ENCODE data around the gene NHERF2. TPM values are rescaled to one million over a fixed set of nuclear protein-coding genes. Genes with fewer than 3 reads are reported as not detected.
A peak's percentile ranks its signal among the peaks of the same experiment; 100 is the strongest.

NHERF2 gene
- polyA plus RNA-seq, 1 donor, result 47.8 TPM

- no peak for DNase-seq
These were observed 35.6 kb upstream of the NHERF2 start for GRCh38 chr16:1991135-1991551.

- no peak for DNase-seq
These were observed 35.1 kb upstream of the NHERF2 start for GRCh38 chr16:1991588-1991947.

DNA sequence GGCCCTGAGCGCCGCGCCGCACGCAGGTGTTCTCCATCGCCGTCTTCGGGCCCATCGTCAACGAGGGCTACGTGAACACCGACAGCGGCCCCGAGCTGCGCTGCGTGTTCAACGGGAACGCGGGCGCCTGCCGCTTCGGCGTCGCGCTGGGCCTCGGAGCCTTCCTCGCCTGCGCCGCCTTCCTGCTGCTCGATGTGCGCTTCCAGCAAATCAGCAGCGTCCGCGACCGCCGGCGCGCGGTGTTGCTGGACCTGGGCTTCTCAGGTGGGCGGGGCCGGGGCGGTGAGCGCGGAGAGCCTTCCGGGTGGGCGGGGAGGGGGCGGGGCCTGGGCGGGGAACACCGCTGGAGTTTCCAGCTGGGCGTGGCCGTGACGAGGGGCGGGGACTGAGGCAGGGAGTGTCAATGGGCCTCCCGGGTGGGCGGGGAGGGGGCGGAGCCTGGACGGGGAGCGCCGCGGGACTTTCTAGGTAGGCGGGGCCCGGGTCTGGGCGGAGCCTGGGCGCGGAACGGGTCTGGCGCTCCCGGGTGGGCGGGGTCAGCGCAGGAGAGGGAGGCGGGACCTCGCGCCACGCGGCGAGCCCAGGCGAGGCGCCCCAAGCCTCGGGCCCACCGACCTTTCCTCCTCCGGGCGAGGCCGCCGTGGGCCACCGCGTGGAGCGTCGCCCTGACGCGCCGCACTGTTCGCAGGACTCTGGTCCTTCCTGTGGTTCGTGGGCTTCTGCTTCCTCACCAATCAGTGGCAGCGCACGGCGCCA is 34.6 kb upstream of the NHERF2 start:
- peak; percentile 85 for DNase-seq

- DNase-seq, result no peak
These were observed 33.9 kb upstream of the NHERF2 start for GRCh38 chr16:1992704-1993317.

GRCh38 chr16:1993731-1994131 is 33.0 kb upstream of the NHERF2 start:
- DNase-seq, result no peak

- no peak for DNase-seq
These were observed 29.0 kb upstream of the NHERF2 start for GRCh38 chr16:1997494-1998359.

- DNase-seq, result no peak
These were observed 28.3 kb upstream of the NHERF2 start for GRCh38 chr16:1998360-1998835.

DNA sequence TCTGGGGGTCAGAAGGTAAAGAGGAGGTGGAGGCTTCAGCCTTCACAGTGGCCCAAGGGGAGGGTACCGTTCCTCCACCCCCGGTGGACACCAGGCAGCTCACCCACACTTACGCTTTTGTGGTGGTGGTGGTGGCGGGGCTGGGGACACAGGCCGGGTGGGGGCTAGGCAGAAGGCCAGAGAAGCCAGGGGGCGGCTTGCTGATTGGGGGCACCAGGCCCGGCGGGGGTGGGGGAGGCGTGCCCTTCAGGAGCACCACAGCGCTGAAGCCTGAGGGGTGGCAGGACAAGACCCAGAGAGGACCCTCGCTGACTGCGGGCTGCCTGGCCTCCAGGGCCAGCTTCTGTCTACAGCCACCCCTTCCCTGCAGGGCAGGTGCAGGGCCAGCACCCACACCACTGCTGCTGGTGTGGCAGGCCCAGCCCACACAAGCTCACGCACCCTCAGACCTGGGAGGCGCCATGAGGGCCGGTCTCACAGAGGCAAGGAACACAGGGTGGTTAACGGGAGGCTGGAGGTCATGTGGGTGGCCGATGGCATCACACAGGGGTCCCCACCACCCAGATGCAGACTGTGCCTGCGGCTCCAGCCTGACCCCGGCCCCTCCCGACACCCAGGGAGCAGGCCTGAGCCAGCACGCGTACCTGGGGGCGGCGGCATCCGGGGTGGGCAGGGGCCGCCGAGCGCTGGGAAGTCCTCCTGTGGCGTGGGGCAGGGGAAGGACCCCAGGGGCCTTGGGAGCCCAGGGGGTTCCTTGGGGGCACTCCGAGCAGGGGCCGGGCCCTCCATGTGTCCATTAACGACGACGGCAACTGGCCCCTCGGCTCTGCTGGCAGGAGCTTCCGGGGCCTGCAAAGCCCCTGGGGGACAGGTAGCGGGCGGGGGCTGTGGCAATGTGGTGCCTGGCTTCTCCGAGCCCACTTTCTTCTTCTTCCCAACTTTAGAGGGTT is 27.6 kb upstream of the NHERF2 start:
- no peak for DNase-seq

DNA sequence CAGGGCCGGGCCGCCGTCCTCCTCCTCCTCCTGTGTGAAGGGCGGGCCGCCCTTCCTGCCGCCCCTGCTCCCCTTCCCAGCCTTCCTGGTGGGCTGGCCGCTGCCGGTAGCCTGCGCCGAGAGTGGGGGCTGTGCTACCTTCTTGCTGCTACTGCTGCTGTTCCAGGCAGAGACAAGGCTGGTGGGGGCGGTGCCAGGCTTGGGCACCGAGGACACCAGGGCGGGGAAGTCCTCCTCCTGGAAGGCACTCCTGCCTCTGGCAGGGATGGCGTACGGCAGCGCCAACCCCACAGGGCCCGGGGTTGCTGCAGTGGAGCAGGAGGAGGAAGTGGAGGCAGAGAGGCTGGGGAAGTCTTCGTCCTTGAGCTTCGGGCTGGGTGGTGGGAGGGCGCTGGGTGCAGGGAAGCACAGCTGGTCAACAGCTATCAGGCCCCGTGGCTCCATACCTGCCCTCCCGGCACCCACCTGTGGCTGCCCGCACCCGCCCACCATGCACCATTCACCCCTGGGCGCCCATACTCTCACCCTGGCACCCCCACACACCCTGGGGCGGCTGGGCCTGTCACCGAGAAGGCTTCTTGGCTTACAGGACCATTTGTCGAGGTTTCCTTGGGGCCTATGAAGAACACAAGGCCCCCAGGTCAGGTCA is 26.7 kb upstream of the NHERF2 start:
- DNase-seq, result no peak

GRCh38 chr16:2001035-2001434 is 25.7 kb upstream of the NHERF2 start:
- no peak for DNase-seq

DNA sequence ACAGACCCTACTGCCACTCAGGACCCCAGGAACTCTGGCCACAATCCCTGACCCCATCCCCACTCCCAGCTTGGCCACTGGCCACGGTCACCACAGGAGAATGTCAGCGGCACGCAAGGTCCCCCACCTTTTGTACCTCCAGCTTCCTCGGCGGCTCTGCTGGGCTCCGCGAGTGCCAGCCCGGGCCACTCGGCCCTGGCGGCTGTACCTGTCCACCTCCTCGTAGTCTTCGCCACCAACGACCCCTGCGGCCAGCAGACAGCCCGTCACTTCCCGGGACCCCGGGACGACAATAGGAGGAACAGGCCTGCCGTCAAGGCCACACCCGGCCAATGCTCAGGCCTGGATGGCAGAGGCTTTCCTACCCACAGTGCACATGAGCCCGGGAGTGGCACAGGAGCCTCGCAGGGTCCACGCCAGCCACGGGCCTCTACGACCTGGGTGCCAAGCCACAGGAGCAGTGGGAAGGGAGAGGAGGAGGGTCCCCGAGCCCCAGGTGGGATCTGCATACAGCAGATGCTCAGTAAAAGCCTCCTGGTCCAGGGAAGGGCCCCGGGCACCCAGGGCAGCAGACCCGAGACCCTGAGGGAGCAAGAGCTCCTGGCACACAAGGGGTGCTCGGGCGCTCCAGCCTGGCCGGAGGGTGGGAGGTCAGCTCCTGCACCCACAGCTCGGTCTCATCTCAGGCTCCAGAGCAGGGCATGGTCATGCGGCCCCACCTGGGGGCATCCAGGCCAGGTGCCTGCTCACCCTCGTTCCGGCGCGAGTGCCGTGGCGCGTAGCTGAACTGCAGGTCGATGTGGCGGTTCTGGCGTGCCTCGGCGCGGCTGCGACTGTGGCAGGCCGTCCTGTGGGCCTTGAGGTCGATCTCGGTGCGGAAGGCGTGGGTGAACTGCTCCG is 25.0 kb upstream of the NHERF2 start:
- no peak for DNase-seq

GRCh38 chr16:2002406-2003230 is 24.1 kb upstream of the NHERF2 start:
- no peak for DNase-seq

GRCh38 chr16:2003231-2003826 is 23.4 kb upstream of the NHERF2 start:
- no peak for DNase-seq

DNA sequence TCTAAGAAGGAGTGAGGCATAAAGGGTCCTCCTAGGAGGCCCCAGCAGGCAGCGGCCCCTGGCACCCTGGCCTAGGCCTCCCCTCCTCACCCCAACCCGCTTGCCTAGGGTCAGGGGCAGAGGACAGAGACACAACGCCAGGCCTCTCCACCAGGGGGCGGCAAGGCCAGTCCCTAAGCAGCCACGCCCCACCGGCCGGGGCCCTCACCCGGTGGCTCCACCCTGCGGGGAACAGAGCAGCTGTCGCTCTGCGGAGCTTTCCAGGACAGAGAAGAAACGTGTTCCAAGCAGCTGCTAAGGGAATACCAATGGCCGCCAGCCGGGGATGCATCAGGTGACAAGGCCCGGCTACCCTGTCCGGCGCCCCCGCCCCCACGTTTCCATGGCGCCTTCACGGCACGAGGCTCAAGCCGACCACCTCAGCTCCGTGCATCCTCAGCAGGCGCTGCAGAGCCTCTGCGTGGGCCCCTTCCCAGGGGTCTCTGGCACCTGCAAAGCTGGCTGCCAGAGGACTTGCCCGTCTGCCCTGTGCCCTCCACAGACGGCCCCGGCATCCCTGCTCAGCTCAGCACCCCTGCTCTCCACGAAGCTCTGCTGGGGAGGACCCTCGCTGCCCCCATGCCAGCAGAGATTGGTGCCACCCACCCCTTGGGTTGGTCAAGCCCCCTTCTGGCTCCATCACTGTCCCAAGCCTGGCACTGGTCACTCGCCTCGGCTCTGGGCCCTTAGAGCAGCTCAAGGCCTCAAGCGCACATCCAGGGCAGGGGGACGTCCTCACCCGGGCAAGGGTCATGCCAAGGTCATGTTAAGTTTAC is 22.7 kb upstream of the NHERF2 start:
- peak; percentile 86 for DNase-seq

DNA sequence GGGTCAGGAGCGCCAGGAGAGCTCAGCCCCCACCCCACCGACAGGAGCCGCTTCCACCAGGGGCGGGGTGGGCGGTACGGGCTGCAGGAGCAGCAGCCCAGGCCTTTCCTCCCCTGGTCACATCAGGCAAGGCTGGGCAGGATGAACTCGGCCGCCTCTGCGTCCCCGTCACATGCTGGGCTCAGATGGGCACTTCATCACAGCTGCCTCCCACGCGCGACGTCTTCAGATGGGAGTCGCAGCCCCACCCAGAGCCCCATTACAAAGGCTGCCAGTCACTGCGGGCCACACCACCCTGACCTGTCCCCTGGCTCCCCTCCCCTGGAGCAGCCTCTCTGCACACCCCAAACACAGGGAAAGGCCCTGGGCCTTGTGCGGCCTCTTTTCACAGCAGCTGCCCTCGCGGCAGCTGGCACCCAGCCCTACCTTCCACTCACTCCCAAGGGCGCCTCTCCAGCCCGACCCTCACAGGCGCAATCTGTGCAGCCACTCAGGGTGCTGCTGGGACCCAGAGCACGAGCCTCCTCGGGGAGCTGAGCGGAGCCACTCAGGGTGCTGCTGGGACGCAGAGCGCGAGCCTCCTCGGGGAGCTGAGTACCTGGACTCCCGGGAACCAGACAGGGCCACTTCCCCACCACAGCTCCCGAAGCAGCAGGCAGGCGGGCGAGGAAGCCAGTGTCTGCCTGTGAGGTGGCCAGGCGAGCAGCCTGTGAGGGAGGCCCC is 21.7 kb upstream of the NHERF2 start:
- no peak for DNase-seq

- DNase-seq, result no peak
These were observed 21.1 kb upstream of the NHERF2 start for GRCh38 chr16:2005646-2006045.

- no peak for DNase-seq
These were observed 20.4 kb upstream of the NHERF2 start for GRCh38 chr16:2006317-2006716.
